Measurements from ENCODE around the gene LGSN. TPM values are rescaled to one million over a fixed set of nuclear protein-coding genes. Genes with fewer than 3 reads are reported as not detected.
"Not testable (repeated sequence)": the region's sequence is repeated elsewhere in the genome, so short reads cannot be mapped to it uniquely, and the experiment has no call there.

LGSN gene, protein sequence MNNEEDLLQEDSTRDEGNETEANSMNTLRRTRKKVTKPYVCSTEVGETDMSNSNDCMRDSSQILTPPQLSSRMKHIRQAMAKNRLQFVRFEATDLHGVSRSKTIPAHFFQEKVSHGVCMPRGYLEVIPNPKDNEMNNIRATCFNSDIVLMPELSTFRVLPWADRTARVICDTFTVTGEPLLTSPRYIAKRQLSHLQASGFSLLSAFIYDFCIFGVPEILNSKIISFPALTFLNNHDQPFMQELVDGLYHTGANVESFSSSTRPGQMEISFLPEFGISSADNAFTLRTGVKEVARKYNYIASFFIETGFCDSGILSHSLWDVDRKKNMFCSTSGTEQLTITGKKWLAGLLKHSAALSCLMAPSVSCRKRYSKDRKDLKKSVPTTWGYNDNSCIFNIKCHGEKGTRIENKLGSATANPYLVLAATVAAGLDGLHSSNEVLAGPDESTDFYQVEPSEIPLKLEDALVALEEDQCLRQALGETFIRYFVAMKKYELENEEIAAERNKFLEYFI
- not detected for total RNA-seq
- long read RNA-seq = 0 reads

DNA sequence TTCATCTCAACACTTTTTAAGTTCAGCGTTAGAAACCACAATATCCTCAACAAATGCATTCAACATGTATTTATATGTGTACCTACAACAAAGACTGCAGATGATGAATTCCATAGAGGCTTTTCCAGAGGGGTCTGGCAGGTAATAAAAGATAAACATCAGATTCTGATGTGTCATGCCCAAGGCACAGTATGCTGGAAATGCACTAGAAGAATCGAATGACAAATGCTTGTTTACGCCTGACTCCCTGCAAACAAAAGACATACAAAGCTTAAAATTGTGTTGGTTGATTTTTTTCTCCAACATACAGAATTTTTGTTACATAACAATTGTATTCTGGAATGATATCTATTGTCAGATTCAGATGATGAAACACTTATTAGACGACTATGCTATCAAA lies at the start of gene LGSN:
LGSN (minus strand) TSS at position 45 of the 400 bp plus-strand sequence; CDS start at position 5, 40 bp downstream.
- intact Hi-C loops (cut with DNase I) = no loop called here
- ATAC-seq (no peak), DNase-seq (no peak)

DNA sequence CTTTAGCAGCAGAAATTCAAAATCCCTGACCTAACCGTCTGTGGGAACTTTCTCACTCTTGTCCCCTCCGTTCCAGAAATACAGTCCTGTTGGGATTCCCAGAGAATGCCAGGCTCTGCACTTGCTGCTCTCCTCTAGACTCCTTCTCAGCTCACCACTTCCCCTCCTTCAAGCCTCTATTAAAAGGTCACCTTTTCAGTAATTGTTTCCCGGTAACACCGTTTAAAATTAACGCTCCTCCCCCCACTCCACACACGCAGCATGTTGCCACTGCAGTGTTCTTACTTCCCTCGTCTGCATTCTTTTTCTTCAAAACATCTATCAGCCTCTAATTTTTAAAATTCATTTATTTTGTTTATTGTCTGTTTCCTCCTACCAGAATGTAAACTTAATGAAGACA lies 48.6 kb upstream of the LGSN start:
- ATAC-seq = no peak
- no peak for DNase-seq
- intact Hi-C loops (cut with DNase I) = no loop called here

DNA sequence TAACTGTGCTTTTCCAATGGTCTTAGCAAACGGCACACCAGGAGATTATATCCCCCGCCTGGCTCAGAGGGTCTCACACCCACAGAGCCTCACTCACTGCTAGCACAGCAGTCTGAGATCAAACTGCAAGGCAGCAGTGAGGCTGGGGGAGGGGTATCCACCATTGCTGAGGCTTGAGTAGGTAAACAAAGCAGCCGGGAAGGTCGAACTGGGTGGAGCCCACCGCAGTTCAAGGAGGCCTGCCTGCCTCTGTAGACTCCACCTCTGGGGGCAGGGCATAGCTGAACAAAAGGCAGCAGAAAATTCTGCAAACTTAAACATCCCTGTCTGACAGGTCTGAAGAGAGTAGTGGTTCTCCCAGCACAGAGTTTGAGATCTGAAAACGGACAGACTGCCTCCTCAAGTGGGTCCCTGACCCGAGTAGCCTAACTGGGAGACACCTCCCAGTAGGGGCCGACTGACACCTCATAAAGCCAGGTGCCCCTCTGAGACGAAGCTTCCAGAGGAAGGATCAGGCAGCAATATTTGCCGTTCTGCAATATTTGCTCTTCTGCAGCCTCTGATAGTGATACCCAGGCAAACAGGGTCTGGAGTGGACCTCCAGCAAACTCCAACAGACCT lies 42.8 kb upstream of the LGSN start:
- DNase-seq; ATAC-seq; intact Hi-C loops (cut with DNase I): not testable (repeated sequence)

DNA sequence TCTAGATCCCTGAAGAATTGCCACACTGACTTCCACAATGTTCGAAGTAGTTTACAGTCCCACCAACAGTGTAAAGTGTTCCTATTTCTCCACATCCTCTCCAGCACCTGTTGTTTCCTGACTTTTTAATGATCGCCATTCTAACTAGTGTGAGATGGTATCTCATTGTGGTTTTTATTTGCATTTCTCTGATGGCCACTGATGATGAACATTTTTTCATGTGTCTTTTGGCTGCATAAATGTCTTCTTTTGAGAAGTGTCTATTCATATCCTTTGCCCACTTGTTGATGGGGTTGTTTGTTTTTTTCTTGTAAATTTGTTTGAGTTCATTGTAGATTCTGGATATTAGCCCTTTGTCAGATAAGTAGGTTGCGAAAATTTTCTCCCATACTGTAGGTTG lies 37.6 kb upstream of the LGSN start:
- intact Hi-C loops (cut with DNase I) = loop anchor here (10.0 kb wide), 2 partner anchors 217 to 407 kb away; partner anchors contain the start of genes LOC128125822 (in 1 of the 2) and PTP4A1 (in 1 of the 2)
- DNase-seq, ATAC-seq: not testable (repeated sequence)

DNA sequence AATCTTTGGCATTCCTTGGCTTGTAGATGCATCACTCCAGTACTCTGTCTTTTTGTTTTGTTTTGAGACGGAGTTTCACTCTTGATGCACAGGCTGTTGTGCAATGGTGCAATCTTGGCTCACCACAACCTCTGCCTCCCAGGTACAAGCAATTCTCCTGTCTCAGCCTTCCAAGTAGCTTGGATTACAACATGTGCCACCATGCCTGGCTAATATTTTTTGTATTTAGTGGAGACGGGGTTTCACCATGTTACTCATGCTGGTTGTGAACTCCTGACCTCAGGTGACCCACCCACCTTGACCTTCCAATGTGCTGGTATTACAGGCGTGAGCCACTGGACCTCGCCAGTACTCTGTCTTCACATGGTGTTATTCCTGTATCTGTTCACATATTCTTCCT lies 35.8 kb upstream of the LGSN start:
- intact Hi-C loops (cut with DNase I) = loop anchor here (10.0 kb wide), 2 partner anchors 219 to 409 kb away; partner anchors contain the start of genes LOC128125822 (in 1 of the 2) and PTP4A1 (in 1 of the 2)
- DNase-seq (no peak), ATAC-seq (no peak)

DNA sequence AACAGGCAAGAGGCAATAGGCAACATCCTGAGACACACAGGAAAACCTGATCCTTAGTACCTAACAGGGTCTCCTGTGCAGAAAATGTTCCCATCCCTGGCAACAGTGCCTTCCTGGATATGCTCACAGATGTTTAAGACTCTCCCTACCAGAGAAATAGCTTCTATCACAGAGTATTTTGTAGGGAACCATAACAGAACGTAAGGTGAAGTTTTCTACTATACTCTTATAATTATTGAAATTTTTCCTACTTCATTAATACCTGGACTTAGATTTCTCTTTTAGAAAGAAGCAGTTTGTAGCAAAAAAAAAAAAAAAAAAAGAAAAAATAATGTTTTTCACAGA lies 33.5 kb upstream of the LGSN start:
- intact Hi-C loops (cut with DNase I) = loop anchor here (2.0 to 10.0 kb wide), 3 partner anchors 222 to 414 kb away; partner anchors contain the start of genes LOC128125822 (in 1 of the 2) and PTP4A1 (in 1 of the 2)
- ATAC-seq (no peak), DNase-seq (no peak)

DNA sequence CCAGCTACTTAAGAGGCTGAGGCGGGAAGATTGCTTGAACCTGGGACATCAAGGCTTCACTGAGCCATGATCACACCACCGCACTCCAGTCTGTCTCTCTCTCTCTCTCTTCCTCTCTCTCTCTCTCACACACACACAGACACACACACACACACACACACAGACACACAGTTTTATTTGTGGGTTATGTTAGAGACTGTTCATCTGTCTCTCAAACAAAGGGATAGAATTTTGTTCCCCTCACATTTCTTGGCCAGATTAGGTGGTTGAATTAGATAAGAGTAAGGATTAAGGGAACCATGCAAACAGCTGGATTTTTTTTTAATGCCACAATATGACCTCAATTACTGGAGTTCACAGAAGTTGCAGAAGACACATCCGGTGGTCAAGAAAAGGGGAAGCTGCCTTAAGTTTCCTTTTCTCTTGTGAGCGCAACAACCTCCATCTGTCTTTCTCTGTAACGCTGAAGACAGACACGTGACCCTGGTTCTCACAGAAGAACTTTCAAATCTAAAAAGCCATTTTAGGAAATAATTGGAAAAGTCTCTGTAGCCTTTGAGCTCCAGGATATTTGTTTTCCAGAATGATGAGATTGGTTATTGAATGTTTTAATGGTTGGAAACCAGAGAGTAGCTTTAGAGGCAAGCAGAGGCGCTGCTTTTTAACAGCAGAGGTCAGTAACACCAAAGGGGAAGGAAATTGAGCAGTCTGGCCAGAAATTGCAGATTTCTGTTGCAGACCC lies 32.9 kb upstream of the LGSN start:
- intact Hi-C loops (cut with DNase I) = loop anchor here (2.0 to 10.0 kb wide), 3 partner anchors 222 to 414 kb away; partner anchors contain the start of genes LOC128125822 (in 1 of the 2) and PTP4A1 (in 1 of the 2)
- DNase-seq (no peak), ATAC-seq (peak; percentile 74 to 77)

DNA sequence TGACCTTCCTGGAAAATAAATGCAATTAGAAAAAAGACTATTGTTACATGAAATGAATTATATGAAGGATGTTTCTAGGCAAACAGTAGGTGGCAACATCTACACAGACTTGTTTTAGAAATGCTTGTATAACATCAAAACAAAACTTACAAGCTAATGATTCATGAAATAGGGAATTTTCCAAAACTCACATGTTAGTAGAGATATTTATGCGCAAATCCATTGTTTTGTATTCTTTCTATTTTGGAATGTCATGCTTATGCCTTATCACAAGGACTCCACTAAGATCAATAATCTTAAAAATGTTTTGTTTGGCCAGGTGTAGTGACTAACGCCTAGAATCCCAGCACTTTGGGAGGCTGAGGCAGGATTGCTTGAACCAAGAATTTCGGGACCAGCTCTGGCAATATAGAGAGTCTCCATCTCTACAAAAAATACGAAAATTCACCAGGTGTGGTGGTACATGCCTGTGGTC lies 32.3 kb upstream of the LGSN start:
- peak in 1 of 2 donors; percentile 37 for ATAC-seq
- intact Hi-C loops (cut with DNase I) = loop anchor here (2.0 to 10.0 kb wide), 3 partner anchors 223 to 415 kb away; partner anchors contain the start of genes LOC128125822 (in 1 of the 2) and PTP4A1 (in 1 of the 2)
- DNase-seq = no peak

DNA sequence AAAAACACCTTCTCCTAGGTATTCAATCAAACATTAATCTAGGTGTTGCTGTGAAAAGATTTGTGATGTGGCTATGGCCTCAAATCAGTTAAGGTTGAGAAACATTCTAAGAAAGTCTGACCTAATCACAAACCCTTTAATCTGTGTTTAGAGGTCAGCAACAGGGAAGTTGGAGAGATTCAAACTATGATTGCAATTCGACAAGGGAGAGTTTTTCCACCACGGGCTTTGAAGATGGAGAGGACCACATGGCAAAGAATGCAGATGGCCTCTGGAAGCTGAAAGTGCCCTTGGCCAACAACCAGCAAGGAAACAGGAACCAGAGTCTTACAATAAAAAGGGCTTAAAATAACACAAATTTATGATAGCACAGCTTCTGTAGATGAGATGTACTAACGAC lies 29.6 kb upstream of the LGSN start:
- ATAC-seq (no peak), DNase-seq (no peak)
- intact Hi-C loops (cut with DNase I) = no loop called here

DNA sequence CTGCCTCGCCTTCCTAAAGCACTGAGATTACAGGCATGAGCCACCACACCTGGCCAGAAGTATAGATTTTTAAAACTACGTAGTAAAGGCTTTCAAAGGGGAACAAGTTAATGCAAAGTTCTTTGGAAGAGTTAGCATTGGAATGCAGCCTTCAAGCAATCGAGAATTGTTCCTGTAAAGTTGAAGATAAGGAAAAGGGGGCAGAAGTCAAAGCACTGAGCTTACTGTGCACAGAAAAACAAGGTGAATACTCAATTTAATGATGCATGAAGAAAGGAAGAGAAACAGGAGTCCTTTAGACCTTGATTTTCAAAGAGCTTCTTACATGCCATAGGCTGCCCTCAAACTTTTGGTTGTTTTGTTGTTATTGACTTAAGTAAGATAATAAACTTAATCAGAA lies 29.1 kb upstream of the LGSN start:
- ATAC-seq = no peak
- no peak for DNase-seq
- intact Hi-C loops (cut with DNase I) = no loop called here

DNA sequence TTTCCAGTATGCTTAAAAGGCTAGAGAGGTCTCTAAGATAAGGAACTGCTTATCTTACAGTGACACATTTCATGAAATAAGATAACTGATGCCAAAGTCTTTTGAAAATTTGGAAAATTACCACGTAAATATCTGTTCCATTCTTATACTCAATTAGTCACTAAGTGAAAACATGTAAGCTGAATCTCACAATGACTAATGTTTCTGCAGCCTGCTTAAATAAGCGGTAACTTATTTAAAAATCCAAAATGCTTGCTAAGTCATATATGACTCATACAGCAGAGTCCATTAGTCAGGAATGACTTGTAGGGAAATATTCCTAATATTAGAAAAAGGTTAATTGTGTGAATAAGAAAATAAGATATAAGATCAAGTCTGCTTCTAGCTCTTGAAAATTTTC lies 27.8 kb upstream of the LGSN start:
- peak in 1 of 2 donors; percentile 55 for ATAC-seq
- DNase-seq = no peak
- intact Hi-C loops (cut with DNase I) = no loop called here

DNA sequence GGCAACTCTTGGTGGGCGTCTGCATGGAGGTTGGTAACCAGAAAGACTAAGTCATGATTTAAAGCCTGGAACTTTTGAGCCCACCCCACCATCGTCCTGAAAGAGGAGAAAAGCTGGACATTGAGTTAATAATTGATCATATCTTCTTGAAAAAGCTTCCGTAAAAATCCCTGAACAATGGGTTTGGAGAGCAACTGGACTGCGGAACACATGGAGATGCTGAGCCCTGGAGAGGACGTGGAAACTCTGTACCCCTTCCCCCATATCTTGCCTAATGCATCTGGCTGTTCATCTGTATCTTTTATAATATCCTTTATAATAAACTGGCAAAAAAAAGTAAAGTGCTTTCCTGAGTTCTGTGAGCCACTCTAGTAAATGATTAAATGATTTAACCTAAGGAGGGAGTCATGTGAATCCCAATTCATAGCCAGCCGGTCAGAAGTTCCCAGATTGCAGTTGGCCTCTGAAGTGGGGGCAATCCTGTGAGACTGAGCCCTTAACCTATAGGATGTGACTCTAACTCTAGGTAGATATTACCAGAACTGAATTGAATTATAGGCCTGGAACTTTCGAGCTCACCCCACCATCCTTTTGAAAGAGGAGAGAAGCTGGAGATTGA lies 26.5 kb upstream of the LGSN start:
- DNase-seq (no peak), ATAC-seq (no peak)
- intact Hi-C loops (cut with DNase I) = no loop called here

DNA sequence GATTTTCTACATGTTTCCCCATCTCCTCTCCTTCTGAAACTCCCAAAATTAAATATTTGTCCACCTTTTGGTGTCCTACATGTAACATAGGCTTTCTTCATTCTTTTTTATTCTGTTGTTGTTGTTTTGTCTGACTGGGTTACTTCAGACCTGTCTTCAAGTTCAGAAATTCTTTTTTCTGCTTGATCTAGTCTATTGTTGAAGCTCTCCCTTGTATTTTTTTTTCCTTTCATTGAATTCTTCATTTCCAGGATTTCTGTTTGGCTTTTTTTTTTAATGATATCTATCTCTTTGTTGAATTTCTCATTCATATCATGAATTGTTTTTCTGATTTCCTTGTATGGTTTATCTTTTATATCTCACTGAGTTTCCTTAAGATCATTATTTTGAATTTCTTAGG lies 20.6 kb upstream of the LGSN start:
- ATAC-seq (no peak), DNase-seq (no peak)
- intact Hi-C loops (cut with DNase I) = no loop called here

DNA sequence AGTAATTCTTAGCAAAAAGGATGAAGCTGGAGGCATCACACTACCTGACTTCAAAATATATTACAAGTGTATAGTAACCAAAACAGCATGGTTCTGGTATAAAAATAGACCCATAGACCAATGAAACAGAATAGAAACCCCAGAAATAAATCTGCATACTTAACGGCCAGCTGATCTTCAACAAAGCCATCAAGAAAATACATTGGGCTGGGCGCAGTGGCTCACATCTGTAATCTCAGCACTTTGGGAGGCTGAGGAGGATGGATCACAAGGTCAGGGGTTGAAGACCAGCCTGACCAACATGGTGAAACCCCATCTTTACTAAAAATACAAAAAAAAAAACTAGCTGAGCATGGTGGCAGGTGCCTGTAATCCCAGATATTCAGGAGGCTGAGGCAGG lies 14.9 kb upstream of the LGSN start:
- DNase-seq; ATAC-seq; intact Hi-C loops (cut with DNase I): not testable (repeated sequence)

DNA sequence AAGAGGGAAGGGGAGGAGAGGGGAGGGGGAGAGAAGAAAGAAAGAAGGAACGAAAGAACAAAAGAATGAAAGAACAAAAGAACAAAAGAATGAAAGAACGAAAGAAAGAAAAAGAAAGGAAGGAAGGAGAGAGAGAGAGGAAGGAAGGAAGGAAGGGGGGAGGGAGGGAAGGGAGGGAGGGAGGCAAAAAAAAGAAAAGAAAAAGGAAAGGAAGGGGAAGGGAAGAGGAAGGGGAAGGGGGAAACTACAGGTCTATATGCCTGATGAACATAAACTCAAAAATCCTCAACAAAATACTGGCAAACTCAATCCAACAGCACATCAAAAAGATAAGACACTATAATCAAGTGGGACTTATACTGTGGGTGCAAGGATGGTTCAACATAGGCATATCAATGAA lies 13.7 kb upstream of the LGSN start:
- intact Hi-C loops (cut with DNase I) = no loop called here
- ATAC-seq (no peak), DNase-seq (no peak)

DNA sequence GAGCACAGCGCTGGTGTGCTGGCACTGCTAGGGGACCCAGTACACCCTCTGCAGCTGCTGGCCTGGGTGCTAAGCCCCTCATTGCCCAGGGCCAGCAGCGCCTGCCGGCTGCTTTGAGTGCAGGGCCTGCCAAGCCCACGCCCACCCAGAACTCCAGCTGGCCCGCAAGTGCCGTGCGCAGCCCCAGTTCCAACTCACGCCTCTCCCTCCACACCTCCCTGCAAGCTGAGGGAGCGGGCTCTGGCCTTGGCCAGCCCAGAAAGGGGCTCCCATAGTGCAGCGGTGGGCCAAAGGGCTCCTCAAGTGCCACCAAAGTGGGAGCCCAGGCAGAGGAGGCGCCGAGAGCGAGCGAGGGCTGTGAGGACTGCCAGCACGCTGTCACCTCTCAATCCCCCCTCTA lies 6.8 kb upstream of the LGSN start:
- ATAC-seq; DNase-seq; intact Hi-C loops (cut with DNase I): not testable (repeated sequence)

DNA sequence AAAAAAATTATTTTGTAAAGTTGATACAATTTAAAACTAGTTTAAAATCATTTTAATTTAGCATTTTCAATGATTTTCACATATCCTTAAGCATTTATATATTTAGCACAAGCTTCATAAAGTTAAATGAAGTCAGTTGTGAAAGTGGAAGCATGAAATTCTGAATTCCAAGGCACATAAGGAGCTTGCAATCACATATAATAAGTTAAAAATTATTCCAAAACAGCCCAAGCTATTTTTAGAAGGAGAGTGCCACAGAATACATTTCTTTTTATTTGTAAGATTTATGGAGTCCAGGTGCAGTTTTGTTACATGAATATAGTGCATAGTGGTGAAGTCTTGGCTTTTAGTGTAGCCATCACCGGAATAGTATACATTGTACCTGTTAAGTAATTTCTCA lies 3.2 kb upstream of the LGSN start:
- intact Hi-C loops (cut with DNase I) = no loop called here
- ATAC-seq (no peak), DNase-seq (no peak)

DNA sequence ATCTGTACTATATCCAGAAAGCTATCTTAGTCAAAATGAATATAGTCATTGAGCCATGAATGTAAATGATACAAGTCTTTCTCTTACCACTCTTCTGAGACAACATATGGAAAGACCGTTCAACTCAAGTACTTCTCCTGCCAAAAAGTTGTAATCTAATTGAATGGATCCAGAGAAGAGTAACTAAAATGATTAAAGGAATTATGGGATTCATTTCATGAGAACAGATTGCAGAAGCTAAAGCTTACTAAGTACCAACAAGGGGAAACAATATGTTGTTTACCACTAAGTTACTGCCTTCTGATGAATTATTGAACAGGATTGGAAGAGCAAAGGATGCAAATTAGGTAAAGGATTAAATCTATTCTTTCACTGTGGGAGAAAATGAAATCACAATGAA lies 2.0 kb upstream of the LGSN start:
- no peak for ATAC-seq
- intact Hi-C loops (cut with DNase I) = no loop called here

DNA sequence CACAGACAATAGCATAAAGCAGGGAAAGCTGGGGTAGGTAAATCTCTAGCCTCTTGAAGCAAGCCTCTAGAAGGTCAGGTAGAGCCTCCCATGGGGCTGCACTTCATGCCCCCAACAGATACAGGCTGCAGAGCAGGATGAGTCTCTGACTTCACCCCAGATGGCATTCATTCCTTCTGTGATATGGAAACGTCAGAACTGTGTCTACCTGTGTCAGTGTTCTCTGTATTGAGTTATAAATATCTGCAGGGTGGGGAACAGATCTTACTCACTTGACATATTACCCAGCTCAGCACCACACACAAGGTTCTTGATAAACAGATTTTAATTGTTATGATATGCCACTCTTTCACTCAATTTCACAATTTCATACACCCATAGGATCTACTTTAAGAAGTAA lies 2.1 kb downstream of the LGSN start:
- no peak for DNase-seq
- ATAC-seq = no peak
- intact Hi-C loops (cut with DNase I) = no loop called here

More for the DNA sequence above, 2.0 kb upstream of the LGSN start:
- DNase-seq = no peak

Data from left cardiac atrium (tissue), 4 donors.